ENCODE data around the gene XG.
"Not testable (repeated sequence)": the region's sequence is repeated elsewhere in the genome, so short reads cannot be mapped to it uniquely, and the experiment has no call there.

Gene XG

DNA sequence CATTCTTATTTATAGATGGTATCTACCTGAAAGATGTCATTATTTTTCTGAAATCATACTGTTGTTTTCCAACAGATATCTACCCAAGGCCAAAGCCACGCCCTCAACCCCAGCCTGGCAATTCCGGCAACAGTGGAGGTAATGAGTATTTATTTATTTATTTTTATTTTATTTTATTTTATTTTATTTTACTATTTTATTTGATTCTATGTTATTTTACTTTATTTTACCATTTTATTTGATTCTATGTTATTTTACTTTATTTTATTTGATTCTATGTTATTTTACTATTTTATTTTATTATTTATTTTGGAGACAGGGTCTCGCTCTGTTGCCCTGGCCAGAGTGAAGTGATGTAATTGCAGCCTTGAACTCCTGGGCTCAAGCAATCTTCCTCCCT is 37.7 kb downstream of the XG start:
- no peak overlapping the region for H3K4me3 ChIP-seq (ENCODE audit: low read depth, low read length)
- no peak for DNase-seq (ENCODE audit: low read depth)
- TF ChIP-seq, protein P1, sequence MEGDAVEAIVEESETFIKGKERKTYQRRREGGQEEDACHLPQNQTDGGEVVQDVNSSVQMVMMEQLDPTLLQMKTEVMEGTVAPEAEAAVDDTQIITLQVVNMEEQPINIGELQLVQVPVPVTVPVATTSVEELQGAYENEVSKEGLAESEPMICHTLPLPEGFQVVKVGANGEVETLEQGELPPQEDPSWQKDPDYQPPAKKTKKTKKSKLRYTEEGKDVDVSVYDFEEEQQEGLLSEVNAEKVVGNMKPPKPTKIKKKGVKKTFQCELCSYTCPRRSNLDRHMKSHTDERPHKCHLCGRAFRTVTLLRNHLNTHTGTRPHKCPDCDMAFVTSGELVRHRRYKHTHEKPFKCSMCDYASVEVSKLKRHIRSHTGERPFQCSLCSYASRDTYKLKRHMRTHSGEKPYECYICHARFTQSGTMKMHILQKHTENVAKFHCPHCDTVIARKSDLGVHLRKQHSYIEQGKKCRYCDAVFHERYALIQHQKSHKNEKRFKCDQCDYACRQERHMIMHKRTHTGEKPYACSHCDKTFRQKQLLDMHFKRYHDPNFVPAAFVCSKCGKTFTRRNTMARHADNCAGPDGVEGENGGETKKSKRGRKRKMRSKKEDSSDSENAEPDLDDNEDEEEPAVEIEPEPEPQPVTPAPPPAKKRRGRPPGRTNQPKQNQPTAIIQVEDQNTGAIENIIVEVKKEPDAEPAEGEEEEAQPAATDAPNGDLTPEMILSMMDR (IDR thresholded peaks at IDR 0.05; ENCODE audit: low read depth, low read length): no peak
- TF ChIP-seq, protein P2, sequence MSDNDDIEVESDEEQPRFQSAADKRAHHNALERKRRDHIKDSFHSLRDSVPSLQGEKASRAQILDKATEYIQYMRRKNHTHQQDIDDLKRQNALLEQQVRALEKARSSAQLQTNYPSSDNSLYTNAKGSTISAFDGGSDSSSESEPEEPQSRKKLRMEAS (IDR thresholded peaks at IDR 0.05; ENCODE audit: low read depth, low read length): no peak
- no peak for TF ChIP-seq POLR2A (IDR thresholded peaks at IDR 0.05; ENCODE audit: extremely low read depth, insufficient read length)
- TF ChIP-seq MYC (IDR thresholded peaks at IDR 0.05; ENCODE audit: low read depth, low read length): no peak

DNA sequence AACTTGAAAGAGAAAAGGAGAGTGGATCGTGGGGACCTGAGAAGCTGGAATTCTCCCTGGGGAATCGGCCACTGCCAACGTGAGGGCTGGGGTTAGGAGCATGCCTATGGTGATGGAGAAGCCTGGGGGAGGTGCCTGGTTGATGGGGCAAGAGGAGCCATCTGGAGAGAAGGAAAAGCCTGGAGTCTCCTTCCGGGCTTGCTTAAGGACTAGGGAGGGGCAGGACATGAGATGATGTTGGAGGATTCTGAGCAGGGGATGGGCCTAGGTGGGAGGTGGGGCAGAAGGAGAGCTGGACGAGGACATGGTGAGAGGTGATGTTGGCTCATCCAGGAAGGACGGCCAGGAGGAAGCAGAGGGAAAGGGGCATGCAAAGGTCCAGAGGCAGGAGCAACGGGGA is 41.9 kb downstream of the XG start:
- TF ChIP-seq, protein P1 (IDR thresholded peaks at IDR 0.05; ENCODE audit: low read depth, low read length): no peak
- TF ChIP-seq POLR2A (IDR thresholded peaks at IDR 0.05; ENCODE audit: extremely low read depth, insufficient read length): no peak
- TF ChIP-seq, protein P2 (IDR thresholded peaks at IDR 0.05; ENCODE audit: low read depth, low read length): no peak
- TF ChIP-seq MYC (IDR thresholded peaks at IDR 0.05; ENCODE audit: low read depth, low read length): no peak
- no peak overlapping the region for H3K4me3 ChIP-seq (ENCODE audit: low read depth, low read length)
- no peak for DNase-seq (ENCODE audit: low read depth)

DNA sequence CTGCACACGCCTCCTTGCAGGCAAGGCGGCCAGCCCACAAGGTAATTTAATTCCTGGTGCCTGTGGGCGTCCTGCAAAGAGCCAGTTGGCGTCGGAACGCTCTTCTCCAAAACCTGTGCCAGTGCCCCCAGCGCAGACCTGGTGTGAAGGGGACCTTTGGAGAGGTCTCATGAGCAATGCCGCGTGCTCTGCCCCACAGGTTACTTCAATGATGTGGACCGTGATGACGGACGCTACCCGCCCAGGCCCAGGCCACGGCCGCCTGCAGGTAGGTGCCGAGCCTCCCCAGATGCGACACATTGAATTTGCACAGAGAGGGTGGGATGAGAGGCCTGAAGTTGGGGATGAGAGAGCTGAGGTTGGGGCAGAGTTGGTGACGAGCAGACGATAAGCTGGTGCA is 42.5 kb downstream of the XG start:
- TF ChIP-seq, protein P2 (IDR thresholded peaks at IDR 0.05; ENCODE audit: low read depth, low read length): no peak
- TF ChIP-seq, protein P1 (IDR thresholded peaks at IDR 0.05; ENCODE audit: low read depth, low read length): no peak
- no peak for TF ChIP-seq POLR2A (IDR thresholded peaks at IDR 0.05; ENCODE audit: extremely low read depth, insufficient read length)
- no peak for TF ChIP-seq MYC (IDR thresholded peaks at IDR 0.05; ENCODE audit: low read depth, low read length)
- DNase-seq (ENCODE audit: low read depth): no peak
- H3K4me3 ChIP-seq (ENCODE audit: low read depth, low read length): no peak overlapping the region

DNA sequence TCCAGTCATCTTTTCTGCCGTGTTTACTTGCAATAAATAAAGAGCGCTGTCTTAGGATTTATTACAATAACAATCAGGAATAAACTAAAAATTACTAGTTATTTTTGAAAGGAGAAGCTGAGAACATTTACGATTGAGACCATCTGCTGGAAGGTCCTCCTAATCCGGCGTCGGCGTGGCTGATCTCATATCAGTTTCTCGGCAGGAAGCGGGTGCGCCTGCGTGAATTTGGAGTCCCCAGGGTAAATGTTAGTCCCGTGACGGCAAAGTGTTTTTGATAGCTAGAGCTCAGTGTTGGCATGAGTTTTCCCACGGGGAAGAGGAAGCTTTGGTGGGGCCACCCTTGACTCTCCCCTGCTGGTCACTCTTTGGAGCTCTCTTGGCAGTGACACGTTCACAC is 45.0 kb downstream of the XG start:
- H3K4me3 ChIP-seq (ENCODE audit: low read depth, low read length): not testable (repeated sequence)
- DNase-seq (ENCODE audit: low read depth): peak; percentile 6

DNA sequence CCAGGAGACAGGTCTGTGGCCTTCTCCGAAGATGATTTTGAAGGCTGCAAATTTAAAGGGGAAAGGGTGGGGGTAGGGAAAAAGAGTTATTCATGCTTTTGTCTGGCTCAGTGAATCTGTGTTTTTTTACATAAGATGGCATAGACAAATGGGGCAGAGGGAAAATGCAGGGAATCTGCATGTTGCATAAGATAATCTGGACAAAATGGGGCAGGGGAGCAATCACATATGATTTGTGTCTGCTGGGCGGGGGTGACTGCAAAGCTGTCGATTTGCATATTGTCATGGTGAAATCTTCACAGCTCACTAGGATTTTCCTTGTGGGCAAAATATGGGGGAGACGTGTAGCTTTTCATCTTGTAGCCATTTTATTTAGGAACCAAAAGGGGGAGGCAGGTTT is 47.5 kb downstream of the XG start:
- no peak for DNase-seq (ENCODE audit: low read depth)
- TF ChIP-seq, protein P1 (IDR thresholded peaks at IDR 0.05; ENCODE audit: low read depth, low read length): no peak
- TF ChIP-seq MYC (IDR thresholded peaks at IDR 0.05; ENCODE audit: low read depth, low read length): no peak
- TF ChIP-seq, protein P2 (IDR thresholded peaks at IDR 0.05; ENCODE audit: low read depth, low read length): no peak
- TF ChIP-seq POLR2A (IDR thresholded peaks at IDR 0.05; ENCODE audit: extremely low read depth, insufficient read length): no peak
- no peak overlapping the region for H3K4me3 ChIP-seq (ENCODE audit: low read depth, low read length)

DNA sequence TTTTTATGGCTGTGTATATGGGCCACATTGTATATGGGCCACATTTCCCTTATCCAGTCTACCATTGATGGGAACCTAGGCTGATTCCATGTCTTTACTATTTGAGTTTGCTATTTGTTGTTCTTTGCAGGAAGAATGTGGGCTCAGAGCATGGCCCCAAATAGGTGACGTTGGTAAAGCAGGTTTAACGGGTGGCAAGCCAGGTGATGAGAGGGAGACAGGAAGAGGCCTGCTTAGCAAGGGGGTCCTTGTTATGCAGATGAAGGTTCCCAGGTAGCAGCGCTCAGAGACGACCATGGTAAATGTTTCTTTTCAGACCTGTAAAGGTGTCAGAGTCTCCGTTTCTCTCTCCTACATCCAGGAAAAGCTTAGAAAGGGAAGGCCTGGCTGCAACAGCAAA is 48.1 kb downstream of the XG start:
- H3K4me3 ChIP-seq (ENCODE audit: low read depth, low read length); DNase-seq (ENCODE audit: low read depth): not testable (repeated sequence)

DNA sequence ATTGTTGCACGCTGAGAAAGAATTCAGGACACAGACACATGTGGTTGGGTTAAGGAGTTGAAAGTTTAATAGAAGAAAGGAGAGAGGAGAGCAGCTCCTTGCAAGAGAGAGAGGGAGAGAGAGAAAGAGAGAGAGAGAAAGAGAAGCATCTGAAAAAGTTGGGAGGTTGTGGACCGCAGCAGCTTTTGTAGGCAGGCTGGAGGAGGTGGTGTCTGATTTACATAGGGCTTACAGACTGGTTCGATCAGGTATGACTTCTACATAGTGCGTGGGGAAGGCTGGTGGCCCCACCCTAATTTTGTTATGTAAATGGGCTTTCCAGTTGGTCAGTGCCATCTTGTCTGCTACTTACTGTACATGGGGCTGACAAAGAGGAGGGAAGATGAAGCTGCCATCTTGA is 49.4 kb downstream of the XG start:
- TF ChIP-seq, protein P1 (IDR thresholded peaks at IDR 0.05; ENCODE audit: low read depth, low read length): no peak
- TF ChIP-seq MYC (IDR thresholded peaks at IDR 0.05; ENCODE audit: low read depth, low read length) (no peak), POLR2A (IDR thresholded peaks at IDR 0.05; ENCODE audit: extremely low read depth, insufficient read length) (no peak)
- TF ChIP-seq, protein P2 (IDR thresholded peaks at IDR 0.05; ENCODE audit: low read depth, low read length): no peak
- no peak overlapping the region for H3K4me3 ChIP-seq (ENCODE audit: low read depth, low read length)
- no peak for DNase-seq (ENCODE audit: low read depth)

DNA sequence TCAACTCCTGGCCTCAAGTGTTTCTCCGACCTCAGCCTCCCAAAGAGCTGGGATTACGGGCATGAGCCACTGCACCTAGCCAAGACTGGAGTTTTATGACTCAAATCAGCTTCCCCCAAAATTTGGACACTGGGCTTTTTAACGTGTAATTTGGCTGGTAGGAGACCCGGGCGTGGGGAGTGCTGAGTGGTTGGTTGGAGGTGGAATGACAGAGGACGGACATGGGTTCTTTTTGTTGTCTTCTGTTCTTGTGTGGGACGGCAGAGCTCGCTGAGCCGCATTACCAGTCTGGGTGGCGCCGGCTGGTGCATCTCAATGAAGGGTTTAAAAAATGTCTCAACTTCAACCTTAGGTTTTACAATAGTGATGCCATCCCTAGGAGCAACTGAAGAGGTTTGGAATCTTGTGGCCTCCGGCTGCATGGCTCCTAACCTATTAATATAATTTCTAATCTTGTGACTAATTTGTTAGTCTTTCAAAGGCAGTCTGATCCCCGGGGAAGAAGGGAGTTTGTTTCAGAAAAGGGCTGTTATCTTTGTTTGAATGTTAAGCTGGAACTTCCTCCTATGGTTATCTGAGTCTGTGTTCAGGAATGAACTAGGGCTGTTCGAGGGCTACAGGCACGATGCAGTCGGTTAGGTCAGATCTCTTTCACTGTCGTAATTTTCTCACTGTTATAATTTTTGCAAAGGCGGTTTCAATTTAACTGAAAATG is 50.7 kb downstream of the XG start:
- DNase-seq (ENCODE audit: low read depth); H3K4me3 ChIP-seq (ENCODE audit: low read depth, low read length): not testable (repeated sequence)

DNA sequence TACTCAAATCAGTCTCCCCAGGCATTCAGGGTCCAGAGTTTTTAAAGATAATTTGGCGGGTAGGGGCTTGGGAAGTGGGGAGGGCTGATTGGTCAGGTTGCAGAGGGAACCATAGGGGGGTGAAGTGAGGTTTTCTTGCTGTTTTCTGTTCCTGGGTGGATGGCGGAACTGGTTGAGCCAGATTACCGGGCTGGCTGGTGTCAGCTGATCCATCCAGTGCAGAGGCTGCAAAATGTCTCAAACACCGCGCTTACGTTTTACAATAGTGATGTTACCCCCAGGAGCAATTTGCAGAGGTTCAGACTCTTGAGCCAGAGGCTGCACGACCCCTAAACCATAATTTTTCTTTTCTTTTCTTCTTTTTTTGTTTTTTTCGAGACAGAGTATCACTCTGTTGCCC is 51.6 kb downstream of the XG start:
- DNase-seq (ENCODE audit: low read depth); H3K4me3 ChIP-seq (ENCODE audit: low read depth, low read length): not testable (repeated sequence)
